ENCODE measurements around the gene YRDC.

DNA sequence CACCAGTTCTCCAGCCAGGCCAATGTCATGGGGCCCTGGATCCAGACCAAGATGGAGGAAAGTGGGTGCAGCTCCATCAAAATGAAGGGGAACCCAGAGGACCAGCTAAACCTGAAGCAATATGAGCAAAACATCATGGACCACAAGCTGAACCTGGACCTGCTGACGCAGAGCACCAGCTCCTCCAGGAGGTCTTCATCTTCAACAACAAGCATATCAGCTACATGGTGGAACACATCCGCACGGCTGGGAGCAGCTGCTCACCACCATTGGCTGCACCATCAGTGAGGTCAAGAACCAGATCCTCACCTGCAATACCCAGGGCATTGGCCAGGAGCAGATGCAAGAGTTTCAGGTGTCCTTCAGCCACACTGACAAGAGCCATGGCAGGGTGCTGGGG is 29.4 kb downstream of the YRDC start:
- TF ChIP-seq FOSL1 (IDR thresholded peaks at IDR 0.05; ENCODE audit: low read depth) (no peak), CTCF (IDR thresholded peaks at IDR 0.05 in 2 of 3, conservative IDR thresholded peaks at IDR 0.05 in 1 of 3; ENCODE audit: borderline replicate concordance in 1 of 3, insufficient read depth in 1 of 3, low read depth in 2 of 3, low read length in 2 of 3) (no peak), EZH2phosphoT487 (IDR thresholded peaks at IDR 0.05; ENCODE audit: borderline replicate concordance) (no peak), EZH2 (IDR thresholded peaks at IDR 0.05) (no peak), YY1 (IDR thresholded peaks at IDR 0.05; ENCODE audit: extremely low read depth, insufficient replicate concordance, low read depth, low read length) (no peak), POLR2AphosphoS5 (IDR thresholded peaks at IDR 0.05; ENCODE audit: low read depth, low read length) (no peak), POLR2A (IDR thresholded peaks at IDR 0.05; ENCODE audit: borderline replicate concordance, extremely low read depth, insufficient read depth, insufficient read length) (no peak), EGR1 (IDR thresholded peaks at IDR 0.05; ENCODE audit: low read depth) (no peak)

All from HCT116 (cell line).